ENCODE results near the gene FCSK. TPM values are rescaled to one million over a fixed set of nuclear protein-coding genes. Genes with fewer than 3 reads are reported as not detected.

The FCSK gene
- total and polyA plus RNA-seq, 4 donors = 12.0 to 24.1 (median 14.2) TPM

DNA sequence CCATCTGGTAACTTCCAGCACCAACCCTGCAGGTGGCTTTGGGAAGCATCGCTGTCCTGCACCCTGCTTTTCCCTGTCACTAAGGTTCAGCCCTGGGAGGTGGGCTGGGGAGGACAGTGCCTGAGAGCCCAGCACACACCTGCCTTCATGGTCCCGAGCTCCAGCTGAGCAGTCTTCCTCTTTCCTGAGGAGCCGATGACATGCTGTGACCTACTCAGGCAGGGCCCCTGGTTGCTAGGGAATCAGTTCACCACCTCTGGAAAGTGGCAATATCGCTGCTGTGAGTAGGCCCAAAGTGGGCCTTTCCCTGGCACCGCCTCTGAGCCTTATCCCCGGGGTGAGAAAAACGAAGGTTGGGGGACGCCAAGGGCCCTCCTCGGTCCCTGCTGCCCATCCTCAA, 33.4 kb upstream of the FCSK start:
- TF ChIP-seq, protein P1, sequence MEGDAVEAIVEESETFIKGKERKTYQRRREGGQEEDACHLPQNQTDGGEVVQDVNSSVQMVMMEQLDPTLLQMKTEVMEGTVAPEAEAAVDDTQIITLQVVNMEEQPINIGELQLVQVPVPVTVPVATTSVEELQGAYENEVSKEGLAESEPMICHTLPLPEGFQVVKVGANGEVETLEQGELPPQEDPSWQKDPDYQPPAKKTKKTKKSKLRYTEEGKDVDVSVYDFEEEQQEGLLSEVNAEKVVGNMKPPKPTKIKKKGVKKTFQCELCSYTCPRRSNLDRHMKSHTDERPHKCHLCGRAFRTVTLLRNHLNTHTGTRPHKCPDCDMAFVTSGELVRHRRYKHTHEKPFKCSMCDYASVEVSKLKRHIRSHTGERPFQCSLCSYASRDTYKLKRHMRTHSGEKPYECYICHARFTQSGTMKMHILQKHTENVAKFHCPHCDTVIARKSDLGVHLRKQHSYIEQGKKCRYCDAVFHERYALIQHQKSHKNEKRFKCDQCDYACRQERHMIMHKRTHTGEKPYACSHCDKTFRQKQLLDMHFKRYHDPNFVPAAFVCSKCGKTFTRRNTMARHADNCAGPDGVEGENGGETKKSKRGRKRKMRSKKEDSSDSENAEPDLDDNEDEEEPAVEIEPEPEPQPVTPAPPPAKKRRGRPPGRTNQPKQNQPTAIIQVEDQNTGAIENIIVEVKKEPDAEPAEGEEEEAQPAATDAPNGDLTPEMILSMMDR (IDR thresholded peaks at IDR 0.05; ENCODE audit: control extremely low read depth, extremely low read depth) = no peak
- no peak for ATAC-seq (ENCODE audit: insufficient read depth, low FRiP score)
- peaks cover 0 to 22% (median 16%) of the 10 kb centered on the region in 5 donors for H3K4me1 ChIP-seq (ENCODE audit: control insufficient read depth in 5 of 5, insufficient read depth in 5 of 5, low read length in 5 of 5)
- no peaks in the 10 kb centered on the region for H3K9me3 ChIP-seq (ENCODE audit: control insufficient read depth in 4 of 4, insufficient read depth in 3 of 4, low read length in 3 of 4)
- H3K36me3 ChIP-seq (ENCODE audit: control insufficient read depth in 4 of 4, insufficient read depth in 4 of 4, low read length in 4 of 4) = peaks cover 0 to 5% (median 3%) of the 10 kb centered on the region in 4 donors
- no peak overlapping the region for H3K4me3 ChIP-seq
- H3K27me3 ChIP-seq (ENCODE audit: control insufficient read depth in 3 of 3, insufficient read depth in 3 of 3, low read length in 2 of 3) = no peaks in the 10 kb centered on the region
- no peak overlapping the region for H3K9ac ChIP-seq (ENCODE audit: insufficient read depth in 1 of 2, low read length in 2 of 2)
- H3K27ac ChIP-seq (ENCODE audit: low read depth in 1 of 2, low read length in 1 of 2) = no peak overlapping the region
- DNase-seq = no peak
- WGBS, 2 donors = 82 to 88% methylated on average over 9 of the region's 9 CpGs

DNA sequence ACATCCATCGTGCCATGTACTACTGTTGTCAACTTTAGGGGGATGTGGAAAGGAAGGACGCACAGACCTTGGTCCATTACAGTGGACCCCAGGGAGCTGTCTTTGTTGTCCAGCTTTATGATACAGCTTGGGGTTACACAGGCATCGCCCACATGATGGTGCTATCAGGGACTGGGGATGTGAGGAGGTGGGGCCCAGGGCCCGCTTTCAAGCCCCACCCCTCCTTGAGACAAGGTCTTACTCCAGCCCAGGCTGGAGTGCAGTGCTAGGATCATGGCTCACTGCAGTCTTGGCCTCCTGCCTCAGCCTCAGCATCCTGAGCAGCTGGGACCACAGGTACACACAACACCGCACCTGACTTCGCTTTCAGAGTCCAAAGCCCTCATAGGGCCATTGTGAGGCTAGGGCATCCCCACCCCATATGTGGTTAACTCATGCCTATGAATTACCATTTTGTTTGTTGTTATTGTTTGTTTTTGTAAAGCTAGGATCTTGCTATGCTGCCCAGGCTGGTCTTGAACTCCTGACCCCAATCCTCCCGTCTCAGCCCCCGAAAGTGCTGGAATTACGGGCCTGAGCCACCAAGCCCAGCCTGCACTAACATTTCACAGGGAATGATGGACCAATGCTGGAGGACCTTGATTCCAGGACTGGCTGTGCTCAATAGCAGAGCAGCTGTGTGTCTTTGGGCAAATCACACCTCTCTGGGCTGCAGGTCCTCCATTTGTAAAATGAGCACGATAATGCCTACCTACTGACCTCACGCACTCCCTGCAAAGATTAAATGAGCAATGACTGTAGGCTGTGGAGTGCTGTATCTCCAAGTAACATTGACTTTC, 32.7 kb upstream of the FCSK start:
- H3K4me1 ChIP-seq (ENCODE audit: control insufficient read depth in 5 of 5, insufficient read depth in 5 of 5, low read length in 5 of 5) = peaks cover 0 to 22% (median 16%) of the 10 kb centered on the region in 5 donors
- 95 to 96% methylated on average over 11 of the region's 11 CpGs for WGBS, 2 donors

DNA sequence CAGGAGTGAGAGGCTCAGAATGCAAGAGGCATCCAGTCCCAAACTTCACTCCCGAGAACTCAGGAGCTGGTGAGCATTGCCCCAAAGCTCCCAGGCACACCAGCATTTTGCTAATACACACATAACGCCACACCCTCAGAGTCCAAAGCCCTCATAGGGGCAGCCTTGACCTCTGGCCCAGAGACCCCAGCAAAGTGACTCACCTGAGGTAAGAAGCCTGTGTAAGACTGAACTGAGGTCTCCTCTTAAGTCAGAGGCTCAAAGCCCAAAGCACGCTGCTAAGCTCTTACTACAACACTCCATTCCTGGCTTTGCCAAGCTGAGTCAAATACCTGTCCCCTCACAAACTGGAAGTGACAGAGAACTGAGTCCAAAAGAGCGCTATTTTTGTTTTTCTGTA, 31.9 kb upstream of the FCSK start:
- Histone ChIP-seq H3K9ac (ENCODE audit: insufficient read depth in 1 of 2, low read length in 2 of 2) (no peak overlapping the region), H3K36me3 (ENCODE audit: control insufficient read depth in 4 of 4, insufficient read depth in 4 of 4, low read length in 4 of 4) (peaks cover 0 to 5% (median 3%) of the 10 kb centered on the region in 4 donors), H3K4me1 (ENCODE audit: control insufficient read depth in 5 of 5, insufficient read depth in 5 of 5, low read length in 5 of 5) (peaks cover under 1 to 27% (median 18%) of the 10 kb centered on the region in 5 donors), H3K27me3 (ENCODE audit: control insufficient read depth in 3 of 3, insufficient read depth in 3 of 3, low read length in 2 of 3) (no peaks in the 10 kb centered on the region), H3K27ac (ENCODE audit: low read depth in 1 of 2, low read length in 1 of 2) (peak overlapping the region in 1 of 2 donors; percentile 41), H3K4me3 (no peak overlapping the region), H3K9me3 (ENCODE audit: control insufficient read depth in 4 of 4, insufficient read depth in 3 of 4, low read length in 3 of 4) (no peaks in the 10 kb centered on the region)
- ATAC-seq (ENCODE audit: insufficient read depth, low FRiP score) (no peak), DNase-seq (no peak)
- WGBS, 2 donors = 73 to 85% methylated on average over 4 of the region's 4 CpGs
- TF ChIP-seq, protein P1 (IDR thresholded peaks at IDR 0.05; ENCODE audit: control extremely low read depth, extremely low read depth) = no peak

More for the DNA sequence above, 32.7 kb upstream of the FCSK start:
- Histone ChIP-seq H3K36me3 (ENCODE audit: control insufficient read depth in 4 of 4, insufficient read depth in 4 of 4, low read length in 4 of 4) (peaks cover 0 to 5% (median 3%) of the 10 kb centered on the region in 4 donors), H3K9ac (ENCODE audit: insufficient read depth in 1 of 2, low read length in 2 of 2) (no peak overlapping the region), H3K27me3 (ENCODE audit: control insufficient read depth in 3 of 3, insufficient read depth in 3 of 3, low read length in 2 of 3) (no peaks in the 10 kb centered on the region), H3K4me3 (no peak overlapping the region), H3K9me3 (ENCODE audit: control insufficient read depth in 4 of 4, insufficient read depth in 3 of 4, low read length in 3 of 4) (no peaks in the 10 kb centered on the region), H3K27ac (ENCODE audit: low read depth in 1 of 2, low read length in 1 of 2) (no peak overlapping the region)
- ATAC-seq (ENCODE audit: insufficient read depth, low FRiP score) = no peak
- TF ChIP-seq, protein P1 (IDR thresholded peaks at IDR 0.05; ENCODE audit: control extremely low read depth, extremely low read depth) = no peak
- DNase-seq = no peak
